GM21390 (cell line): ENCODE data around the gene WNT10A.
"Not testable (repeated sequence)": the region's sequence is repeated elsewhere in the genome, so short reads cannot be mapped to it uniquely, and the experiment has no call there.

Experiments used
- ATAC-seq: cut with Tn5 transposase; IDR thresholded peaks from one replicate; pipeline ENCODE4 v1.9.1; 2021; ENCODE audit not compliant: unreplicated experiment

Gene WNT10A

DNA sequence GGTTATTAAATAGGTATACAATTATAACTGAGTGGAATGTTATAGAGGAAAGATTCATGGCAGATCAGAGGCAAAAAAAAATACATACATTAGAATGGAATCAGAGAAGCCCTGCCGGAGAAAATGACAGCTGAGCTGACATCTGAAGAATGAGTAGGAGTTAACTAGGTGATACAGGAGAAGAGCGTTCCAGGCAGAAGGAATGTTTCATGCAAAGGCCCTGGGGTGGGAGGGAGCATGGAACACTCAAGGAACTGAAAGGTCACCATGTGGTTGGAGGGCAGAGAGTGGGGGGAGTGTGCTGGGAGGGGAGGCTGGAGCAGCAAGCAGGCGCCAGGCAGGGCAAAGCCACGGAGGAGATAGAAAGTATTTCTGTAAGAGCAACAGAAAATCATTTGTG lies 47.2 kb downstream of the WNT10A start:
- ATAC-seq = no peak

DNA sequence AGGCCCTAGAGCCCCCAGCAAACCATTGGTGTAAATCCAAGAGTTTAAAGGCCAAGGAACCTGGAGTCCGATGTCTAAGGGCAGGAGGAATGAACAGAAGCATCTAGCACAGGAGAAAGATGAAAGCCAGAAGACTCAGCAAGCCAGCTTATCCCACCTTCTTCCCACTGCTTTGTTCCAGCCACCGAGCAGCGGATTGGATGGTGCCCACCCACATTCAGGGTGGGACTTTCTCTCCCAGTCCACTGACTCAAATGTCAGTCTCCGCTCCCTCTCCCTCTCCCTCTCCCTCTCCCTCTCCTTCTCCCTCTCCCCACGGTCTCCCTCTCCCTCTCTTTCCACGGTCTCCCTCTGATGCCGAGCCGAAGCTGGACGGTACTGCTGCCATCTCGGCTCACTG lies 49.8 kb downstream of the WNT10A start:
- ATAC-seq = not testable (repeated sequence)

DNA sequence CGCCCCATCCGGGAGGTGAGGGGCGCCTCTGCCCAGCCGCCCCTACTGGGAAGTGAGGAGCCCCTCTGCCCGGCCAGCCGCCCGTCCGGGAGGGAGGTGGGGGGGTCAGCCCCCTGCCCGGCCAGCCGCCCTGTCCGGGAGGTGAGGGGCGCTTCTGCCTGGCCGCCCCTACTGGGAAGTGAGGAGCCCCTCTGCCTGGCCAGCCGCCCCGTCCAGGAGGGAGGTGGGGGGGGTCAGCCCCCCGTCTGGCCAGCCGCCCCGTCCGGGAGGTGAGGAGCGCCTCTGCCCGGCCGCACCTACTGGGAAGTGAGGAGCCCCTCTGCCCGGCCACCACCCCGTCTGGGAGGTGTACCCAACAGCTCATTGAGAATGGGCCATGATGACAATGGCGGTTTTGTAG lies 51.1 kb downstream of the WNT10A start:
- not testable (repeated sequence) for ATAC-seq
